ENCODE data around the gene COL7A1. TPM values are rescaled to one million over a fixed set of nuclear protein-coding genes. Genes with fewer than 3 reads are reported as not detected.
A peak's percentile ranks its signal among the peaks of the same experiment; 100 is the strongest.

Gene COL7A1
- total and polyA plus RNA-seq, 2 of the 13 experiments (the other 11 are each of a cell fraction or from before 2014, with no cell fraction given): 2.7 to 11.7 TPM

- TF ChIP-seq ZNF563 (CRISPR knock-in tag; IDR thresholded peaks at IDR 0.05): peak; percentile 55
- TF ChIP-seq, protein P1, sequence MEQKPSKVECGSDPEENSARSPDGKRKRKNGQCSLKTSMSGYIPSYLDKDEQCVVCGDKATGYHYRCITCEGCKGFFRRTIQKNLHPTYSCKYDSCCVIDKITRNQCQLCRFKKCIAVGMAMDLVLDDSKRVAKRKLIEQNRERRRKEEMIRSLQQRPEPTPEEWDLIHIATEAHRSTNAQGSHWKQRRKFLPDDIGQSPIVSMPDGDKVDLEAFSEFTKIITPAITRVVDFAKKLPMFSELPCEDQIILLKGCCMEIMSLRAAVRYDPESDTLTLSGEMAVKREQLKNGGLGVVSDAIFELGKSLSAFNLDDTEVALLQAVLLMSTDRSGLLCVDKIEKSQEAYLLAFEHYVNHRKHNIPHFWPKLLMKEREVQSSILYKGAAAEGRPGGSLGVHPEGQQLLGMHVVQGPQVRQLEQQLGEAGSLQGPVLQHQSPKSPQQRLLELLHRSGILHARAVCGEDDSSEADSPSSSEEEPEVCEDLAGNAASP (CRISPR knock-in tag; IDR thresholded peaks at IDR 0.05; ENCODE audit: borderline replicate concordance): no peak
These were observed 39.6 kb upstream of the COL7A1 start (continued) for GRCh38 chr3:48634661-48635221.

- POLR2A ChIA-PET: interaction anchor here (1.1 to 4.8 kb wide), 7 partner anchors 11 to 161 kb away, joined by 4 to 140 read pairs (median 27); partner anchors contain the start of genes CELSR3, PFKFB4, TMEM89 and UQCRC1
- no peaks in the 10 kb centered on the region for H4K20me1 ChIP-seq (ENCODE audit: insufficient read depth, low read length)
- H3K4me3 ChIP-seq (replicated peaks in 1 of 3; ENCODE audit: insufficient read depth in 1 of 3, low read depth in 2 of 3, low read length in 3 of 3): peak overlapping the region; percentile 71 to 96 (median 93)
- H2AFZ ChIP-seq (ENCODE audit: low read length): no peak overlapping the region
- DNase-seq (ENCODE audit: low spot score) (no peak), ATAC-seq (no peak), FAIRE-seq (no peak)
- H3K4me1 ChIP-seq (ENCODE audit: insufficient read depth, low read length): peaks cover 66% of the 10 kb centered on the region
- BruUV-seq (replicated peaks): no TSS peak
- in situ Hi-C loops (cut with HindIII; ENCODE audit: extremely low pct_ligation_motif_present, low pct_unique_long_range_greater_than_20kb) (no loop called here), intact Hi-C loops (cut with micrococcal nuclease; ENCODE audit: unreplicated experiment) (loop anchor here (2.0 kb wide), 2 partner anchors 25 to 77 kb away; partner anchors contain the start of genes PFKFB4 and UQCRC1)
- 0% methylated on average over 1 of the region's 2 CpGs for WGBS (ENCODE audit: low lambda C conversion rate)
- peaks cover 43% of the 10 kb centered on the region for H3K79me2 ChIP-seq (ENCODE audit: insufficient read depth, low read length)
- H3K27ac ChIP-seq (ENCODE audit: extremely low read length, insufficient read depth, low read length): peak overlapping the region; percentile 74
- no peaks in the 10 kb centered on the region for H3K9me3 ChIP-seq (ENCODE audit: low read length)
- H3K27me3 ChIP-seq (ENCODE audit: control insufficient read depth in 1 of 2, insufficient read depth in 2 of 2, low read length in 2 of 2): no peaks in the 10 kb centered on the region; a peak in 1 of 5 replicates
- peak overlapping the region; percentile 88 for H3K4me2 ChIP-seq (ENCODE audit: low read depth, low read length)
- CTCF ChIA-PET (ENCODE audit: low intra/inter-chr PET ratio, low total read pairs): no interaction called here
- peaks cover 13 to 50% of the 10 kb centered on the region in 2 experiments; a peak in 4 of 5 replicates for H3K36me3 ChIP-seq (replicated peaks in 1 of 2; ENCODE audit: control insufficient read depth in 1 of 2, insufficient read depth in 2 of 2, low read length in 2 of 2)
- peak overlapping the region; percentile 83 for H3K9ac ChIP-seq (ENCODE audit: insufficient read depth, low read depth, low read length)
- TF ChIP-seq ATF7-NPFF (CRISPR knock-in tag; IDR thresholded peaks at IDR 0.05; ENCODE audit: low read depth) (0 out of 2 replicates have a peak, but pooled peaks have one; percentile 17), ZNF343 (CRISPR knock-in tag; IDR thresholded peaks at IDR 0.05) (0 out of 2 replicates have a peak, but pooled peaks have one; percentile 35), MTA1 (CRISPR knock-in tag; IDR thresholded peaks at IDR 0.05; ENCODE audit: borderline replicate concordance) (0 out of 2 replicates have a peak, but pooled peaks have one; percentile 30), HNF4A (CRISPR knock-in tag; IDR thresholded peaks at IDR 0.05) (peak; percentile 53), ARNT2 (CRISPR knock-in tag; IDR thresholded peaks at IDR 0.05; ENCODE audit: low read depth) (no peak), ZNF687 (CRISPR knock-in tag; IDR thresholded peaks at IDR 0.05) (peak; percentile 51), ZNF274 (CRISPR knock-in tag; IDR thresholded peaks at IDR 0.05) (0 out of 2 replicates have a peak, but pooled peaks have one; percentile 23), ZNF616 (CRISPR knock-in tag; IDR thresholded peaks at IDR 0.05; ENCODE audit: low read depth) (no peak), MEIS1 (CRISPR knock-in tag; IDR thresholded peaks at IDR 0.05; ENCODE audit: borderline replicate concordance) (peak; percentile 47; the same call in 1 of the 2 replicates), ZNF776 (CRISPR knock-in tag; IDR thresholded peaks at IDR 0.05) (no peak), ZNF883 (CRISPR knock-in tag; IDR thresholded peaks at IDR 0.05; ENCODE audit: not compliant biosample characterization) (peak; percentile 28)
- TF ChIP-seq, protein P2, sequence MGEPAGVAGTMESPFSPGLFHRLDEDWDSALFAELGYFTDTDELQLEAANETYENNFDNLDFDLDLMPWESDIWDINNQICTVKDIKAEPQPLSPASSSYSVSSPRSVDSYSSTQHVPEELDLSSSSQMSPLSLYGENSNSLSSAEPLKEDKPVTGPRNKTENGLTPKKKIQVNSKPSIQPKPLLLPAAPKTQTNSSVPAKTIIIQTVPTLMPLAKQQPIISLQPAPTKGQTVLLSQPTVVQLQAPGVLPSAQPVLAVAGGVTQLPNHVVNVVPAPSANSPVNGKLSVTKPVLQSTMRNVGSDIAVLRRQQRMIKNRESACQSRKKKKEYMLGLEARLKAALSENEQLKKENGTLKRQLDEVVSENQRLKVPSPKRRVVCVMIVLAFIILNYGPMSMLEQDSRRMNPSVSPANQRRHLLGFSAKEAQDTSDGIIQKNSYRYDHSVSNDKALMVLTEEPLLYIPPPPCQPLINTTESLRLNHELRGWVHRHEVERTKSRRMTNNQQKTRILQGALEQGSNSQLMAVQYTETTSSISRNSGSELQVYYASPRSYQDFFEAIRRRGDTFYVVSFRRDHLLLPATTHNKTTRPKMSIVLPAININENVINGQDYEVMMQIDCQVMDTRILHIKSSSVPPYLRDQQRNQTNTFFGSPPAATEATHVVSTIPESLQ (CRISPR knock-in tag; conservative IDR thresholded peaks at IDR 0.05): no peak
These were observed 38.6 kb upstream of the COL7A1 start for GRCh38 chr3:48633743-48634142.

Measured in HepG2 (cell line).